GM21737 (cell line): ENCODE measurements around the gene TLL2.

Source experiments
- ATAC-seq: cut with Tn5 transposase; IDR thresholded peaks from one replicate; pipeline ENCODE4 v1.9.1; 2021; ENCODE audit warnings: mild to moderate bottlenecking, moderate library complexity; ENCODE audit not compliant: unreplicated experiment

Gene TLL2

GRCh38 chr10:96436035-96436434 lies 77.7 kb downstream of the TLL2 start:
- ATAC-seq = no peak

- ATAC-seq = no peak
Measured at GRCh38 chr10:96431211-96431970, 82.3 kb downstream of the TLL2 start.

- ATAC-seq = no peak
Measured at GRCh38 chr10:96427291-96427690, 86.4 kb downstream of the TLL2 start.

GRCh38 chr10:96422525-96422924 lies 91.2 kb downstream of the TLL2 start:
- no peak for ATAC-seq

GRCh38 chr10:96421995-96422394 lies 91.7 kb downstream of the TLL2 start:
- no peak for ATAC-seq

- no peak for ATAC-seq
Measured at GRCh38 chr10:96420228-96421009, 93.3 kb downstream of the TLL2 start.

- ATAC-seq = no peak
Measured at GRCh38 chr10:96419351-96419750, 94.4 kb downstream of the TLL2 start.

- ATAC-seq = no peak
Measured at GRCh38 chr10:96418582-96418981, 95.1 kb downstream of the TLL2 start.

GRCh38 chr10:96417441-96417840 lies 96.3 kb downstream of the TLL2 start:
- no peak for ATAC-seq

GRCh38 chr10:96416643-96417042 lies 97.1 kb downstream of the TLL2 start:
- no peak for ATAC-seq

- ATAC-seq = no peak
Measured at GRCh38 chr10:96415891-96416554, 97.7 kb downstream of the TLL2 start.

GRCh38 chr10:96415150-96415890 lies 98.4 kb downstream of the TLL2 start:
- ATAC-seq = no peak

GRCh38 chr10:96414303-96414702 lies 99.4 kb downstream of the TLL2 start:
- ATAC-seq = no peak

GRCh38 chr10:96413151-96413787 lies 100.5 kb downstream of the TLL2 start:
- ATAC-seq = no peak

GRCh38 chr10:96411716-96412320 lies 101.9 kb downstream of the TLL2 start:
- ATAC-seq = no peak

GRCh38 chr10:96410296-96410695 lies 103.4 kb downstream of the TLL2 start:
- no peak for ATAC-seq

- ATAC-seq = no peak
Measured at GRCh38 chr10:96408201-96408600, 105.5 kb downstream of the TLL2 start.

GRCh38 chr10:96407560-96408069 lies 106.1 kb downstream of the TLL2 start:
- no peak for ATAC-seq

- no peak for ATAC-seq
Measured at GRCh38 chr10:96406091-96406490, 107.6 kb downstream of the TLL2 start.
